Pons (tissue), 1 donor: ENCODE measurements around the gene PRR5.
"Not testable (repeated sequence)": the region's sequence is repeated elsewhere in the genome, so short reads cannot be mapped to it uniquely, and the experiment has no call there.

Source experiments
- DNase-seq: peaks from one replicate; pipeline ENCODE4 v3.0.0-alpha.2; 2016; ENCODE audit warnings: low spot score

The PRR5 gene

GRCh38 chr22:44701824-44702478 is at the start of gene PRR5:
Gene PRR5 (plus strand): TSS chr22:44702204. CDS start chr22:44702475, 271 bp downstream.
- DNase-seq, result peak; percentile 29

- not testable (repeated sequence) for DNase-seq
These were observed 49.1 kb upstream of the PRR5 start for GRCh38 chr22:44652866-44653265.

GRCh38 chr22:44658311-44658953 is 43.6 kb upstream of the PRR5 start:
- DNase-seq, result peak; percentile 22

- peak; percentile 27 for DNase-seq
These were observed 42.9 kb upstream of the PRR5 start for GRCh38 chr22:44659140-44659539.

GRCh38 chr22:44660051-44660830 is 41.8 kb upstream of the PRR5 start:
- no peak for DNase-seq

GRCh38 chr22:44661070-44661469 is 40.9 kb upstream of the PRR5 start:
- no peak for DNase-seq

- DNase-seq, result no peak
These were observed 40.1 kb upstream of the PRR5 start for GRCh38 chr22:44661659-44662569.

GRCh38 chr22:44663256-44663999 is 38.6 kb upstream of the PRR5 start:
- no peak for DNase-seq

GRCh38 chr22:44664149-44664548 is 37.9 kb upstream of the PRR5 start:
- DNase-seq, result peak; percentile 82

- peak; percentile 78 for DNase-seq
These were observed 36.9 kb upstream of the PRR5 start for GRCh38 chr22:44665115-44665514.

GRCh38 chr22:44666207-44666585 is 35.8 kb upstream of the PRR5 start:
- DNase-seq, result no peak

GRCh38 chr22:44667276-44667675 is 34.7 kb upstream of the PRR5 start:
- no peak for DNase-seq

- DNase-seq, result no peak
These were observed 34.2 kb upstream of the PRR5 start for GRCh38 chr22:44667829-44668189.

GRCh38 chr22:44668190-44668885 is 33.7 kb upstream of the PRR5 start:
- no peak for DNase-seq

GRCh38 chr22:44668886-44669521 is 33.0 kb upstream of the PRR5 start:
- DNase-seq, result no peak

GRCh38 chr22:44669561-44669976 is 32.4 kb upstream of the PRR5 start:
- no peak for DNase-seq

- no peak for DNase-seq
These were observed 31.6 kb upstream of the PRR5 start for GRCh38 chr22:44670220-44670988.

- no peak for DNase-seq
These were observed 30.3 kb upstream of the PRR5 start for GRCh38 chr22:44671742-44672141.

GRCh38 chr22:44672632-44673031 is 29.4 kb upstream of the PRR5 start:
- no peak for DNase-seq
